Right atrium auricular region (tissue), 2 donors: ENCODE measurements around the gene ERMARD. TPM values are rescaled to one million over a fixed set of nuclear protein-coding genes. Genes with fewer than 3 reads are reported as not detected.

Experiments used
- DNase-seq: peaks from one replicate; pipeline ENCODE4 v3.0.0-alpha.2; 2019; ENCODE audit warnings: low spot score
- H3K27ac ChIP-seq, 2 donors: fragments of 200-600 bp; sonication (generic); 1 replicate in 1 of 2; 2 replicates in 1 of 2; pipeline ENCODE4 v1.5.1; 2016 to 2019
- H3K27me3 ChIP-seq, 2 donors: fragments of 200-600 bp; sonication (generic); one replicate each; pipeline versions ENCODE4 v1.5.1 to v1.6.0; 2017 to 2019
- H3K36me3 ChIP-seq: fragments of 200-600 bp; sonication (generic); one replicate; pipeline ENCODE4 v1.5.1; 2016
- H3K4me1 ChIP-seq, 2 donors: fragments of 200-600 bp; sonication (generic); one replicate each; pipeline versions ENCODE4 v1.5.1 to v1.6.0; 2017 to 2019
- H3K4me3 ChIP-seq, 2 donors: fragments of 200-600 bp; sonication (generic); 1 replicate in 1 of 2; 2 replicates in 1 of 2; pipeline ENCODE4 v1.5.1; 2017 to 2019; ENCODE audit warnings: mild to moderate bottlenecking in 1 of 2, moderate library complexity in 1 of 2
- H3K9me3 ChIP-seq, 2 donors: fragments of 200-600 bp; sonication (generic); one replicate each; pipeline ENCODE4 v1.5.1; 2019
- total RNA-seq, 2 donors: library from RNA; depleted of rRNA; stranded (reverse); fragments of >200 nt; gene quantifications; one replicate each; pipeline ENCODE4 v1.1.0, GENCODE V29; 2016
- TF ChIP-seq, protein P1 (sequence below), 2 donors: fragments of 200-600 bp; sonication (generic); IDR thresholded peaks; one replicate each; pipeline ENCODE4 v1.5.1; 2019; ENCODE audit warnings: antibody characterized with exemption in 2 of 2

ERMARD gene
- total RNA-seq, 2 donors from 2014 or later: 8.6 to 11.2 TPM

DNA sequence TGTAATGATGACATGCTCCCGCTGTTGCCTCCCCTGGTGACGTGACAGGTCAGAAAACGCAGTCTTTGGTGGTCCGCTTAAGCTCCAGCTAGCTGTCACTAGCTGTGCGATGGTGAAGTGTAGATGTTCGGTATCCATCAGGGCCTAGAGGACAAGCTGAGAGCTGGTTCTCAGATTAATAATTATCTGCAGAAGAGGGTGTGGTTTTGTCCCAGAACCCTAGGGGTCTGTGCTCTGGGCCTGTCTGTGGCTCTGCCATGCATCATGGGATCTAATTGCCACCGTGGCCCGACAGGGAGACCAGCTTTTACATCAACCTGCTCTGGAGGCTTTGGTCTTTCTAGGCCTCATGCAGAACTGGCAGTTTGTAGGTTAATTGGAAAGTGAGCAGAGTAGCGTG lies 34.1 kb downstream of the ERMARD start:
- no peak for DNase-seq
- Histone ChIP-seq H3K4me3 (no peak overlapping the region), H3K27ac (no peak overlapping the region), H3K27me3 (no peaks in the 10 kb centered on the region), H3K4me1 (peaks cover 0 to 9% of the 10 kb centered on the region in 2 donors), H3K36me3 (peaks cover 4% of the 10 kb centered on the region), H3K9me3 (no peaks in the 10 kb centered on the region)
- TF ChIP-seq, protein P1, sequence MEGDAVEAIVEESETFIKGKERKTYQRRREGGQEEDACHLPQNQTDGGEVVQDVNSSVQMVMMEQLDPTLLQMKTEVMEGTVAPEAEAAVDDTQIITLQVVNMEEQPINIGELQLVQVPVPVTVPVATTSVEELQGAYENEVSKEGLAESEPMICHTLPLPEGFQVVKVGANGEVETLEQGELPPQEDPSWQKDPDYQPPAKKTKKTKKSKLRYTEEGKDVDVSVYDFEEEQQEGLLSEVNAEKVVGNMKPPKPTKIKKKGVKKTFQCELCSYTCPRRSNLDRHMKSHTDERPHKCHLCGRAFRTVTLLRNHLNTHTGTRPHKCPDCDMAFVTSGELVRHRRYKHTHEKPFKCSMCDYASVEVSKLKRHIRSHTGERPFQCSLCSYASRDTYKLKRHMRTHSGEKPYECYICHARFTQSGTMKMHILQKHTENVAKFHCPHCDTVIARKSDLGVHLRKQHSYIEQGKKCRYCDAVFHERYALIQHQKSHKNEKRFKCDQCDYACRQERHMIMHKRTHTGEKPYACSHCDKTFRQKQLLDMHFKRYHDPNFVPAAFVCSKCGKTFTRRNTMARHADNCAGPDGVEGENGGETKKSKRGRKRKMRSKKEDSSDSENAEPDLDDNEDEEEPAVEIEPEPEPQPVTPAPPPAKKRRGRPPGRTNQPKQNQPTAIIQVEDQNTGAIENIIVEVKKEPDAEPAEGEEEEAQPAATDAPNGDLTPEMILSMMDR (IDR thresholded peaks at IDR 0.05): no peak

DNA sequence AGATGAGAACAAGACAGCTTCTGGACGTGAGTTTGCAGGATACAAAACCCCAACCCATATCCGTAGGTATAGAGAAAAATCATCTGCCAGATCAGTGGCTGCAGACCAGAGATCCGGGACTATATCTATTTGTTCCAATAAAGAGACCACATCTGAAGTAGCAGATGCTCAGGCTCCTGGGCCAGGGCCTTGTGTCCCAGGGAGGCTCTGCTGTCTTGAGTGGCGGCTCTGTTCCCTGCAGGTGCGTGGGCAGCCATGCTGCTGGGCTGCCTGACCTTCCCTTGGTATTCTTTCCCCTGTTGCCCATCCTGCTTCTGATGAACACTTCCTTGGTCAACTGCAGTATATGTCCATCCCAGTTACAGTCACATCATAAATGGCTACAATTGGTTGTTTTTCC lies 34.9 kb downstream of the ERMARD start:
- no peaks in the 10 kb centered on the region for H3K36me3 ChIP-seq
- H3K27ac ChIP-seq: no peak overlapping the region
- no peak overlapping the region for H3K4me3 ChIP-seq
- no peaks in the 10 kb centered on the region for H3K9me3 ChIP-seq
- TF ChIP-seq, protein P1 (IDR thresholded peaks at IDR 0.05): no peak
- no peaks in the 10 kb centered on the region for H3K27me3 ChIP-seq
- peaks cover 0 to 15% of the 10 kb centered on the region in 2 donors for H3K4me1 ChIP-seq
- no peak for DNase-seq

DNA sequence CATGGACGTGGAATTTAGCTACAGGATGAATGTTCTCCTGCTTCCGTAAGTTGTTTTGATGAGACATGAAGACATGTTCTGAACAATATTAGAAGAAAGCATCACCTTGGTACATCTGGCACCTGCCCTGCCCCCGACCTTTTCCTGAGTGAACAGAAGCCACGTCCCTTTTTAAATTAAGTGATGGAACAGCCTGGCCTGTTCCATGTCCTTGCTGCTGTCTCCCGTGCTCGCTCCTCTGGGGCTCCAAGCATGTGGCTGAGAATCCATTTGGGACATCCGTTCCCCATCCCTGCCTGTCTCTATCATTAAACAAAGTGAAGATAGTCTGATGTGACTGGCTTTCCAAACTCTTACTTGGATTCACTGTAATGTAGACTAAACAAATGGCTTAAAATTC lies 36.4 kb downstream of the ERMARD start:
- DNase-seq: no peak
- Histone ChIP-seq H3K4me1 (peaks cover 0 to 15% of the 10 kb centered on the region in 2 donors), H3K27ac (no peak overlapping the region), H3K9me3 (no peaks in the 10 kb centered on the region), H3K4me3 (no peak overlapping the region), H3K36me3 (no peaks in the 10 kb centered on the region), H3K27me3 (no peaks in the 10 kb centered on the region)
- TF ChIP-seq, protein P1 (IDR thresholded peaks at IDR 0.05): no peak

DNA sequence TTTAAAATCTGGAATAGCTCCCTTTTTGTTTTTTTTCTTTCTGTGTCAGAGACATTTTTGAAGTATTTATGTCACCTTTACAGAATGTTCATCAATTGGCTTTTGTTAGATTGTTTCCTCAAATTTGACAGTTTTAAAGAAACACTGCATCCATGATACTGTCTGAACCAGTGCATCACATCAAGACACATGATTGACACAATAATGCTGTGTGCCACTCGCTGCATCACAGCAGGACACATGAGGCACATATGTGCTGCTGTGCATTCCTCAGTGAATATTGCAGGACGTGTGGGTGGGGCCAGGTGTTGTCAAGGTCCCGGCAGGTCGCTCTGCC lies 37.4 kb downstream of the ERMARD start:
- no peak for DNase-seq
- Histone ChIP-seq H3K36me3 (no peaks in the 10 kb centered on the region), H3K4me3 (no peak overlapping the region), H3K4me1 (peaks cover 0 to 15% of the 10 kb centered on the region in 2 donors), H3K27ac (no peak overlapping the region), H3K27me3 (no peaks in the 10 kb centered on the region), H3K9me3 (no peaks in the 10 kb centered on the region)
- TF ChIP-seq, protein P1 (IDR thresholded peaks at IDR 0.05): no peak

DNA sequence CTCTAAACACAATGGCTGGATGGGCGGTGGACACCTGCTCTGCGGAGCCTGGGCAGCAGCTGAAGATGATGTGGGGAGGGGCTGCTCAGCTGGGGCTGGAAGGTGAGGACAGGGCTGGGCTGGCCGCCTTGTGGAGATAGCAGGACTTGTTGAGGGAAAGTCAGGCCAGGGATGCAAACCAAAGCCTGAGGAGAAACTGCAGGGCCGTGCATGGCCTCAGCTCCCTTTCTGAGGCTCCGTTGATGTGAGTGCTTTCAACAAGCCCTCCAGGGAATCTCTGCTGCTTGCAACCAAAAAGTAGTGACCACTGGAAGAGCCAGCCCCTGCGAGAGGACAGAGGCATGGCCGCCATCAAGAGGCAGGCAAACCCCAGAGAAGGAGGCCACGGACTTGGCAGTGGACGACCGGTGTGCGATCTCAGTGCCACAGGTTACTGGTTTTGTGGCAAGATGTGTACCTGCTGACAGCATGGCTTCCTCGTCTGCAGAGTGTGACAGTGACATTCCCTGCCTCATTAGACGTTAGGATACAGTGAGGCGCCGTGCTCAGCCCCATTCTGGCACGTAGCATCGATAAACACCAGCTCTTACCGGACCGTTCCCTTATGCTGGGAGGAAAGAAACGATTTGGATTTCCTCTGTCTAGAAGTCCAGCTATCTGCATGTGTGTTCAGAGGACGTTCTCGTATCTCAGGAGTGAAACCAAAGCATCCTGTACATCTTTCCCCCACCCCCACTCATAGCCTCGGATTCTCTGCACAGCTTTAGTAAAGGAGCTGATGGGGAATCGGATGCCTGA lies 37.9 kb downstream of the ERMARD start:
- H3K27me3 ChIP-seq: no peaks in the 10 kb centered on the region
- peak overlapping the region; percentile 16 to 54 for H3K4me3 ChIP-seq
- DNase-seq: no peak
- no peaks in the 10 kb centered on the region for H3K36me3 ChIP-seq
- TF ChIP-seq, protein P1 (IDR thresholded peaks at IDR 0.05): no peak
- H3K27ac ChIP-seq: no peak overlapping the region
- peaks cover 0 to 15% of the 10 kb centered on the region in 2 donors for H3K4me1 ChIP-seq
- no peaks in the 10 kb centered on the region for H3K9me3 ChIP-seq
